ENCODE results near the gene ZDHHC13. TPM values are rescaled to one million over a fixed set of nuclear protein-coding genes. Genes with fewer than 3 reads are reported as not detected.
A peak's percentile ranks its signal among the peaks of the same experiment; 100 is the strongest.

The ZDHHC13 gene
- 17.3 TPM for polyA plus RNA-seq (2013)

DNA sequence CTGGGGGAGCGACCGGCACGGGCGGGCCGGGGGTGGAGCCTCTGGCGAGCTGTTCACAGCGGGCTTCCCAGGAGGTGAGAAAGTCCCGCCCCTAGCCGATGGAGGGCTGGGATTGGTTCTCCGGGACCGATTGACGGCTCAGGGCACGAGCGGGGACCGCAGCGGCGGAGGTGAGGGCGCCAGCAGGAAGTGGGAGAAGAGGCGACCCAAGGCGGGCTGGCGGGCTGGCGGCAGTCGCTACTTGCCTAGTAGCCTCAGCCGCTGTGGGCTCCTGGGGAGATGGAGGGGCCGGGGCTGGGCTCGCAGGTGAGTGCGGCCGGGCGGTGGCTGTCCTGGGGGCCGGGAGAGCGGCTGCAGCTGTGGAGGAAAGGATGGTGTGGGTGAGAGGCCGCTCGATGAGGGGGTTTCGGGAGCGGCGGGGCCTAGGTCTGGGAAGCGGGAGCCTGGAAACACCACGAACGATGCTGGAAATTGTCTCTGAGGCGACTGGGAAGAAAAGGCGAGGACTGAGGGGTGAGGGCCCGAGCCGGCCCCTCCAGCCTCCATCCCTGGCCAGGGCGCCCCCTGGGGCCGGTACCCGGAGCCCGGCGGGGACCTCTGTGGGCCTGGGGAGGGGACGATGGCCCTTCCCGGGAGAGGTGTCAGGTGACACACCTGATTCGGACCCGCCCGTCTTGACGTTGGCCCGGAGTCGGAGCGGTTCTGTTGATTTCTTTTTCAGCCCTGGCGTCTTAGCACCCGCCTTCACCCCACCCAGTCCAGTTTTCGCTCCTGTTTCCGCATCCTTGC is at the start of gene ZDHHC13:
Gene ZDHHC13, plus strand, starts transcription at position 198 of the 789 bp plus-strand sequence. Its CDS starts 82 bp downstream, at position 280.
- peak; percentile 88 to 91 (median 91) for DNase-seq
- WGBS (ENCODE audit: insufficient coverage) = under 1% methylated on average over 57 of the region's 61 CpGs
- ChIA-PET POLR2A (no interaction called here), CTCF (interaction anchor here (1.0 to 1.4 kb wide), 2 partner anchors 38 to 84 kb away, joined by 3 read pairs; no protein-coding TSS in a partner anchor)
- Histone ChIP-seq H3K9me3 (ENCODE audit: control extremely low read depth in 1 of 5, control insufficient read depth in 4 of 5, insufficient read depth in 2 of 5, low read depth in 1 of 5, low read length in 4 of 5) (no peaks in the 10 kb centered on the region), H3K36me3 (ENCODE audit: control insufficient read depth in 4 of 4, insufficient read depth in 4 of 4, low read length in 3 of 4) (peaks cover 2 to 8% (median 6%) of the 10 kb centered on the region in 4 experiments), H3K4me1 (ENCODE audit: control extremely low read depth in 1 of 4, control insufficient read depth in 4 of 4, insufficient read depth in 4 of 4, low read length in 3 of 4) (peaks cover 7 to 17% (median 12%) of the 10 kb centered on the region in 4 experiments), H3K4me3 (ENCODE audit: control insufficient read depth in 1 of 7, extremely low read depth in 1 of 7, insufficient read depth in 4 of 7, low read depth in 2 of 7, low read length in 6 of 7) (peak within 1 kb of the TSS; percentile 77 to 90 (median 86)), H3K27me3 (replicated peaks in 2 of 5; ENCODE audit: control insufficient read depth in 4 of 5, insufficient read depth in 5 of 5, low read length in 4 of 5) (no peaks in the 10 kb centered on the region), H3K27ac (ENCODE audit: insufficient read depth in 1 of 2, low read depth in 1 of 2, low read length in 2 of 2, poor library complexity in 1 of 2, severe bottlenecking in 2 of 2) (peak within 1 kb of the TSS; percentile 34 to 56)

GRCh38 chr11:19071255-19071654 is 45.7 kb upstream of the ZDHHC13 start:
- POLR2A ChIA-PET = no interaction called here
- peaks cover 0 to 8% (median 0%) of the 10 kb centered on the region in 5 experiments for H3K9me3 ChIP-seq (ENCODE audit: control extremely low read depth in 1 of 5, control insufficient read depth in 4 of 5, insufficient read depth in 2 of 5, low read depth in 1 of 5, low read length in 4 of 5)
- no peaks in the 10 kb centered on the region for H3K27me3 ChIP-seq (replicated peaks in 2 of 5; ENCODE audit: control insufficient read depth in 4 of 5, insufficient read depth in 5 of 5, low read length in 4 of 5)
- no peaks in the 10 kb centered on the region for H3K36me3 ChIP-seq (ENCODE audit: control insufficient read depth in 4 of 4, insufficient read depth in 4 of 4, low read length in 3 of 4)
- 0% methylated on average over 4 of the region's 11 CpGs for WGBS (ENCODE audit: insufficient coverage)
- peak; percentile 78 to 88 (median 88) for DNase-seq
- H3K4me3 ChIP-seq (ENCODE audit: control insufficient read depth in 1 of 7, extremely low read depth in 1 of 7, insufficient read depth in 4 of 7, low read depth in 2 of 7, low read length in 6 of 7) = peak overlapping the region in 5 of 7 experiments; percentile 15 to 75 (median 45)
- no peak overlapping the region for H3K27ac ChIP-seq (ENCODE audit: insufficient read depth in 1 of 2, low read depth in 1 of 2, low read length in 2 of 2, poor library complexity in 1 of 2, severe bottlenecking in 2 of 2)
- no peaks in the 10 kb centered on the region for H3K4me1 ChIP-seq (ENCODE audit: control extremely low read depth in 1 of 4, control insufficient read depth in 4 of 4, insufficient read depth in 4 of 4, low read length in 3 of 4)
- CTCF ChIA-PET = interaction anchor here (0.6 to 9.1 kb wide), 24 partner anchors 8 to 834 kb away, joined by 3 to 136 read pairs (median 4); partner anchors contain the start of gene MRGPRX2

- no peaks in the 10 kb centered on the region for H3K4me1 ChIP-seq (ENCODE audit: control extremely low read depth in 1 of 4, control insufficient read depth in 4 of 4, insufficient read depth in 4 of 4, low read length in 3 of 4)
- ChIA-PET CTCF (interaction anchor here (0.7 to 9.1 kb wide), 7 partner anchors 11 to 670 kb away, joined by 3 to 136 read pairs (median 4); partner anchors contain the start of gene MRGPRX2), POLR2A (no interaction called here)
- H3K9me3 ChIP-seq (ENCODE audit: control extremely low read depth in 1 of 5, control insufficient read depth in 4 of 5, insufficient read depth in 2 of 5, low read depth in 1 of 5, low read length in 4 of 5) = peaks cover 0 to 8% (median 0%) of the 10 kb centered on the region in 5 experiments
- 100% methylated on average over 2 of the region's 5 CpGs for WGBS (ENCODE audit: insufficient coverage)
- H3K36me3 ChIP-seq (ENCODE audit: control insufficient read depth in 4 of 4, insufficient read depth in 4 of 4, low read length in 3 of 4) = no peaks in the 10 kb centered on the region
- no peak for DNase-seq
- no peak overlapping the region for H3K27ac ChIP-seq (ENCODE audit: insufficient read depth in 1 of 2, low read depth in 1 of 2, low read length in 2 of 2, poor library complexity in 1 of 2, severe bottlenecking in 2 of 2)
- no peak overlapping the region for H3K4me3 ChIP-seq (ENCODE audit: control insufficient read depth in 1 of 7, extremely low read depth in 1 of 7, insufficient read depth in 4 of 7, low read depth in 2 of 7, low read length in 6 of 7)
- H3K27me3 ChIP-seq (replicated peaks in 2 of 5; ENCODE audit: control insufficient read depth in 4 of 5, insufficient read depth in 5 of 5, low read length in 4 of 5) = no peaks in the 10 kb centered on the region
Observed at GRCh38 chr11:19072464-19072863, 44.5 kb upstream of the ZDHHC13 start.

DNA sequence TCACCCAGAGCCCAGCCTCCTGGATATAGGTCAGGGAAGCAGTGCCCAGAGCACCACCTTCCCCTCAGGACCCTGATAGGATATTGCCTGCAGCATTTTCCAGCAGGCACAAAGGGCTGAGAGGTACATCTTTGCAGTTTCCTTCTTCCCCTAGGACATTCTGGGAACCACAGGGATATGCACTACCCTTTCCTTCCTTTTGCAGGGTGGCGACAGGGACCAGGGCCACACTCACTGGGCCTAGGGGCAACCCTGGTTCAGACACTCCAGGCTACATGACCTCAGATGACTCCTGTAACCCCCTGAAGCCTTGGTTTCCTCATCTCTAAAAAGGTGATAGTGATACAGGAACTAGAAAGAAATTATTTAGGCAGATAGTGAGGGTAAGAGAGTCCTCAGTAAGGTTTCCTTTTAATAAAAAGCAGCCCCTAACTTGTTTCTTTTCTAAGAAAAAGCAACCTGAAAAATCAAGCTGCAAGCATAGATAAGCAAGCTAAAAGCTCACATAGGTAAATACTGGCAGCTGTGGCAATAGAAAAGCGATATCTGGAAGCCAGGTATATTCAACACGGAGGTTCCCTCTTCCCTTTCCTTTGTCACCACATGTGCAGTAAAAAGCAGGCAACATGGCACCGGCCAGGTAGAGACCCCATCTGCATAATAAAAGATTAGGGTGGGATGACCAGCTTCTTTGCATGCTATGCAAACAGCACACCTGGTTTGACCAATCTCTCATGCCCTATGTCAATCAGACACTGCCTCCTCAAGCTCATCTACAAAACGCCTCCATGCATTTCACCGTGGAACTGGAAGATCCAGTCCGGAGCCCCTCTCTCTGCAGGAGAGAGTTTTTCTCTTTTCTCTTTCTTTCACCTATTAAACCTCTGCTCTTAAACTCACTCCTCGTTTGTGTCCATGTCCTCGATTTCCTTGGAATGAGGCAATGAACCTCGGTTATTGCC is 43.2 kb upstream of the ZDHHC13 start:
- 81% methylated on average over 9 of the region's 10 CpGs for WGBS (ENCODE audit: insufficient coverage)
- Histone ChIP-seq H3K4me3 (ENCODE audit: control insufficient read depth in 1 of 7, extremely low read depth in 1 of 7, insufficient read depth in 4 of 7, low read depth in 2 of 7, low read length in 6 of 7) (no peak overlapping the region), H3K36me3 (ENCODE audit: control insufficient read depth in 4 of 4, insufficient read depth in 4 of 4, low read length in 3 of 4) (no peaks in the 10 kb centered on the region), H3K4me1 (ENCODE audit: control extremely low read depth in 1 of 4, control insufficient read depth in 4 of 4, insufficient read depth in 4 of 4, low read length in 3 of 4) (no peaks in the 10 kb centered on the region), H3K27me3 (replicated peaks in 2 of 5; ENCODE audit: control insufficient read depth in 4 of 5, insufficient read depth in 5 of 5, low read length in 4 of 5) (no peaks in the 10 kb centered on the region), H3K27ac (ENCODE audit: insufficient read depth in 1 of 2, low read depth in 1 of 2, low read length in 2 of 2, poor library complexity in 1 of 2, severe bottlenecking in 2 of 2) (no peak overlapping the region), H3K9me3 (ENCODE audit: control extremely low read depth in 1 of 5, control insufficient read depth in 4 of 5, insufficient read depth in 2 of 5, low read depth in 1 of 5, low read length in 4 of 5) (peaks cover 0 to 8% (median 0%) of the 10 kb centered on the region in 5 experiments)
- DNase-seq = peak in 1 of 3 donors; percentile 13
- CTCF ChIA-PET = interaction anchor here (0.8 to 9.1 kb wide), 4 partner anchors 13 to 480 kb away, joined by 3 to 136 read pairs (median 22); partner anchors contain the start of gene MRGPRX2
- POLR2A ChIA-PET = no interaction called here

DNA sequence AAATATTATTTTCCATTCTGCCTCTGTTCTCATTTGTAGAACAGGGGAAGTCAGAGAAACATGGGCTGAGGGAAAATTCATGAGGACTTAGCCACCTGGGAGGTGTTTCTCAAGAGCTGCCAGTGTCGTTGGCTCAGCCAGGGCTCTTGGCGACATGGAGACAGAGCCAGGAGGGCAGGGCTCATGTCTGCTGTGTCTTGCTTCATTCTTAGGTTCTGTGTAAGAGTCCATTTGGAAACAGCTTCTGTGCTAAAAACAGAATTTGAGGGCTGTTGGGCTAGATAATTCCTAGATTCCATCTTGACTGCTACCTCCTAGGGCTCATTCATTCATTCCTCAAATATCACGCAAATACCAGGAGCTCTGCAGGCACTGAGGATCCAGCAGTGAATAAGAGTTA is 41.3 kb upstream of the ZDHHC13 start:
- Histone ChIP-seq H3K36me3 (ENCODE audit: control insufficient read depth in 4 of 4, insufficient read depth in 4 of 4, low read length in 3 of 4) (no peaks in the 10 kb centered on the region), H3K27ac (ENCODE audit: insufficient read depth in 1 of 2, low read depth in 1 of 2, low read length in 2 of 2, poor library complexity in 1 of 2, severe bottlenecking in 2 of 2) (no peak overlapping the region), H3K9me3 (ENCODE audit: control extremely low read depth in 1 of 5, control insufficient read depth in 4 of 5, insufficient read depth in 2 of 5, low read depth in 1 of 5, low read length in 4 of 5) (no peaks in the 10 kb centered on the region), H3K4me3 (ENCODE audit: control insufficient read depth in 1 of 7, extremely low read depth in 1 of 7, insufficient read depth in 4 of 7, low read depth in 2 of 7, low read length in 6 of 7) (no peak overlapping the region), H3K4me1 (ENCODE audit: control extremely low read depth in 1 of 4, control insufficient read depth in 4 of 4, insufficient read depth in 4 of 4, low read length in 3 of 4) (no peaks in the 10 kb centered on the region), H3K27me3 (replicated peaks in 2 of 5; ENCODE audit: control insufficient read depth in 4 of 5, insufficient read depth in 5 of 5, low read length in 4 of 5) (no peaks in the 10 kb centered on the region)
- DNase-seq = no peak
- ChIA-PET CTCF (interaction anchor here (0.8 to 9.1 kb wide), 8 partner anchors 9 to 667 kb away, joined by 3 to 136 read pairs (median 5); no protein-coding TSS in a partner anchor), POLR2A (no interaction called here)
- 100% methylated on average over 3 of the region's 3 CpGs for WGBS (ENCODE audit: insufficient coverage)

DNA sequence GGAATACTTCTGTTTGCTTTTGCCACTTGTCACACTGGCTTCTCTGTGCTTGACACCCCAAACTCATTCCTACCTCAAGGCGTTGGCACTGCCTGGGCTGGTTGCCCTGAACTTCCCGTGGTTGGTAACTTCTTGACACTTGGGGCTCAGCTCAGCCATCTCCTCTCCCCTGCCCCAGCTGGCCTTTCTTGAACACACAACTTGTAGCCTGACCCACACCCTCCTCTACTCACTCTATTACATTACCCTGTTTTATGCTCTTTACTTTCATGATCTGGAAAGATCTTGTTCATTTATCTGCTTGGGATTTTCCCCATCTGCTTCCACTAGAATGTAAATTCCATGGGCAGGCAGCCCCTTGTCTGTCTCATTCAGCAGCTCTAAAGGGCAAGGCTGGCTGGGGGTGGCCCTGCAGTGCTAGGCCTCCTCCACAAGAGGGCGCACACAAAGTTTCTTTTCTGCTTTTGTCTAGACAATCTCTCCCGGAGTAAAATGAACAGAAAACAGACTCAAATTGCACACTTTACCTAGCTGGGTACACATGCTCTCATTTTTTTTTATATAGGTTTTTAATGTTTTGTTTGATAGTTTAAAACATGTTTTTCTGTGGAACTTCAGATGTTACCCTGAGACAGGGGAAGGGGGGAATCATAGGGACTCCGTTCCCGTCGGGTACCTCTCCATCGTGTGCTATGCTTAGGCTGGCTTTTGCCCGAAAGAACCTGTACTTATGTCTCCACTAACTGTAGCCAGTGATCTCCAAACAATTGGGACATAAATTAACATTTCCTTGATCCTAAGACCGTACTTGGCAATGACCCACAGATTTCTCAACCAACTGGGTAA is 40.0 kb upstream of the ZDHHC13 start:
- H3K4me3 ChIP-seq (ENCODE audit: control insufficient read depth in 1 of 7, extremely low read depth in 1 of 7, insufficient read depth in 4 of 7, low read depth in 2 of 7, low read length in 6 of 7) = no peak overlapping the region
- H3K4me1 ChIP-seq (ENCODE audit: control extremely low read depth in 1 of 4, control insufficient read depth in 4 of 4, insufficient read depth in 4 of 4, low read length in 3 of 4) = no peaks in the 10 kb centered on the region
- H3K27me3 ChIP-seq (replicated peaks in 2 of 5; ENCODE audit: control insufficient read depth in 4 of 5, insufficient read depth in 5 of 5, low read length in 4 of 5) = no peaks in the 10 kb centered on the region
- DNase-seq = peak; percentile 32 to 61 (median 55)
- 56% methylated on average over 5 of the region's 10 CpGs for WGBS (ENCODE audit: insufficient coverage)
- no peaks in the 10 kb centered on the region for H3K36me3 ChIP-seq (ENCODE audit: control insufficient read depth in 4 of 4, insufficient read depth in 4 of 4, low read length in 3 of 4)
- no peak overlapping the region for H3K27ac ChIP-seq (ENCODE audit: insufficient read depth in 1 of 2, low read depth in 1 of 2, low read length in 2 of 2, poor library complexity in 1 of 2, severe bottlenecking in 2 of 2)
- ChIA-PET CTCF (interaction anchor here (0.8 to 9.1 kb wide), 17 partner anchors 10 to 665 kb away, joined by 3 to 136 read pairs (median 3); partner anchors contain the start of gene MRGPRX2), POLR2A (no interaction called here)
- no peaks in the 10 kb centered on the region for H3K9me3 ChIP-seq (ENCODE audit: control extremely low read depth in 1 of 5, control insufficient read depth in 4 of 5, insufficient read depth in 2 of 5, low read depth in 1 of 5, low read length in 4 of 5)
